ENCODE measurements around the gene SRD5A1.
"Not testable (repeated sequence)": the region's sequence is repeated elsewhere in the genome, so short reads cannot be mapped to it uniquely, and the experiment has no call there.

SRD5A1 gene

GRCh38 chr5:6633469-6634245 lies 417 bp downstream of the SRD5A1 start:
- Histone ChIP-seq H3K27me3 (ENCODE audit: control insufficient read depth, insufficient read depth, low read length) (no peaks in the 10 kb centered on the region), H3K4me1 (ENCODE audit: control insufficient read depth, insufficient read depth, low read length) (peaks cover 10% of the 10 kb centered on the region), H3K4me3 (ENCODE audit: low read depth, low read length) (peak overlapping the region; percentile 75), H3K36me3 (ENCODE audit: control insufficient read depth, insufficient read depth, low read length) (peaks cover 23% of the 10 kb centered on the region), H3K9ac (ENCODE audit: low read depth, low read length) (peak overlapping the region; percentile 54), H3K9me3 (ENCODE audit: control insufficient read depth, insufficient read depth, low read length) (no peaks in the 10 kb centered on the region)

- peaks cover 10% of the 10 kb centered on the region for H3K4me1 ChIP-seq (ENCODE audit: control insufficient read depth, insufficient read depth, low read length)
- H3K27me3 ChIP-seq (ENCODE audit: control insufficient read depth, insufficient read depth, low read length): no peaks in the 10 kb centered on the region
- H3K4me3 ChIP-seq (ENCODE audit: low read depth, low read length): peak overlapping the region; percentile 75
- H3K9me3 ChIP-seq (ENCODE audit: control insufficient read depth, insufficient read depth, low read length): no peaks in the 10 kb centered on the region
- peaks cover 21% of the 10 kb centered on the region for H3K36me3 ChIP-seq (ENCODE audit: control insufficient read depth, insufficient read depth, low read length)
- H3K9ac ChIP-seq (ENCODE audit: low read depth, low read length): no peak overlapping the region
Measured at GRCh38 chr5:6634306-6634705, 1.1 kb downstream of the SRD5A1 start.

GRCh38 chr5:6634788-6635430 lies 1.7 kb downstream of the SRD5A1 start:
- no peak overlapping the region for H3K4me3 ChIP-seq (ENCODE audit: low read depth, low read length)
- peaks cover 10% of the 10 kb centered on the region for H3K4me1 ChIP-seq (ENCODE audit: control insufficient read depth, insufficient read depth, low read length)
- H3K27me3 ChIP-seq (ENCODE audit: control insufficient read depth, insufficient read depth, low read length): no peaks in the 10 kb centered on the region
- H3K9me3 ChIP-seq (ENCODE audit: control insufficient read depth, insufficient read depth, low read length): no peaks in the 10 kb centered on the region
- no peak overlapping the region for H3K9ac ChIP-seq (ENCODE audit: low read depth, low read length)
- peaks cover 15% of the 10 kb centered on the region for H3K36me3 ChIP-seq (ENCODE audit: control insufficient read depth, insufficient read depth, low read length)

- peaks cover 10% of the 10 kb centered on the region for H3K4me1 ChIP-seq (ENCODE audit: control insufficient read depth, insufficient read depth, low read length)
- H3K27me3 ChIP-seq (ENCODE audit: control insufficient read depth, insufficient read depth, low read length): no peaks in the 10 kb centered on the region
- H3K4me3 ChIP-seq (ENCODE audit: low read depth, low read length): no peak overlapping the region
- peaks cover 9% of the 10 kb centered on the region for H3K36me3 ChIP-seq (ENCODE audit: control insufficient read depth, insufficient read depth, low read length)
- no peaks in the 10 kb centered on the region for H3K9me3 ChIP-seq (ENCODE audit: control insufficient read depth, insufficient read depth, low read length)
- no peak overlapping the region for H3K9ac ChIP-seq (ENCODE audit: low read depth, low read length)
Measured at GRCh38 chr5:6636293-6636692, 3.1 kb downstream of the SRD5A1 start.

GRCh38 chr5:6637022-6637421 lies 3.8 kb downstream of the SRD5A1 start:
- peaks cover 4% of the 10 kb centered on the region for H3K4me1 ChIP-seq (ENCODE audit: control insufficient read depth, insufficient read depth, low read length)
- peaks cover 6% of the 10 kb centered on the region for H3K36me3 ChIP-seq (ENCODE audit: control insufficient read depth, insufficient read depth, low read length)
- H3K27me3 ChIP-seq (ENCODE audit: control insufficient read depth, insufficient read depth, low read length): no peaks in the 10 kb centered on the region
- no peaks in the 10 kb centered on the region for H3K9me3 ChIP-seq (ENCODE audit: control insufficient read depth, insufficient read depth, low read length)
- no peak overlapping the region for H3K4me3 ChIP-seq (ENCODE audit: low read depth, low read length)
- H3K9ac ChIP-seq (ENCODE audit: low read depth, low read length): no peak overlapping the region

- no peaks in the 10 kb centered on the region for H3K9me3 ChIP-seq (ENCODE audit: control insufficient read depth, insufficient read depth, low read length)
- H3K9ac ChIP-seq (ENCODE audit: low read depth, low read length): no peak overlapping the region
- no peaks in the 10 kb centered on the region for H3K27me3 ChIP-seq (ENCODE audit: control insufficient read depth, insufficient read depth, low read length)
- no peak overlapping the region for H3K4me3 ChIP-seq (ENCODE audit: low read depth, low read length)
- peaks cover 4% of the 10 kb centered on the region for H3K4me1 ChIP-seq (ENCODE audit: control insufficient read depth, insufficient read depth, low read length)
- H3K36me3 ChIP-seq (ENCODE audit: control insufficient read depth, insufficient read depth, low read length): peaks cover 6% of the 10 kb centered on the region
Measured at GRCh38 chr5:6637590-6637989, 4.3 kb downstream of the SRD5A1 start.

- Histone ChIP-seq H3K4me3 (ENCODE audit: low read depth, low read length) (no peak overlapping the region), H3K9me3 (ENCODE audit: control insufficient read depth, insufficient read depth, low read length) (no peaks in the 10 kb centered on the region), H3K36me3 (ENCODE audit: control insufficient read depth, insufficient read depth, low read length) (peaks cover 6% of the 10 kb centered on the region), H3K4me1 (ENCODE audit: control insufficient read depth, insufficient read depth, low read length) (peaks cover 4% of the 10 kb centered on the region), H3K27me3 (ENCODE audit: control insufficient read depth, insufficient read depth, low read length) (no peaks in the 10 kb centered on the region), H3K9ac (ENCODE audit: low read depth, low read length) (no peak overlapping the region)
Measured at GRCh38 chr5:6638236-6638635, 5.0 kb downstream of the SRD5A1 start.

- Histone ChIP-seq H3K27me3 (ENCODE audit: control insufficient read depth, insufficient read depth, low read length) (no peaks in the 10 kb centered on the region), H3K4me1 (ENCODE audit: control insufficient read depth, insufficient read depth, low read length) (peaks cover 2% of the 10 kb centered on the region), H3K9ac (ENCODE audit: low read depth, low read length) (no peak overlapping the region), H3K9me3 (ENCODE audit: control insufficient read depth, insufficient read depth, low read length) (no peaks in the 10 kb centered on the region), H3K4me3 (ENCODE audit: low read depth, low read length) (no peak overlapping the region), H3K36me3 (ENCODE audit: control insufficient read depth, insufficient read depth, low read length) (peaks cover 5% of the 10 kb centered on the region)
Measured at GRCh38 chr5:6642655-6643054, 9.4 kb downstream of the SRD5A1 start.

- Histone ChIP-seq H3K9ac (ENCODE audit: low read depth, low read length) (no peak overlapping the region), H3K27me3 (ENCODE audit: control insufficient read depth, insufficient read depth, low read length) (no peaks in the 10 kb centered on the region), H3K9me3 (ENCODE audit: control insufficient read depth, insufficient read depth, low read length) (no peaks in the 10 kb centered on the region), H3K4me3 (ENCODE audit: low read depth, low read length) (no peak overlapping the region), H3K36me3 (ENCODE audit: control insufficient read depth, insufficient read depth, low read length) (peaks cover 5% of the 10 kb centered on the region), H3K4me1 (ENCODE audit: control insufficient read depth, insufficient read depth, low read length) (peaks cover 7% of the 10 kb centered on the region)
Measured at GRCh38 chr5:6644794-6645241, 11.6 kb downstream of the SRD5A1 start.

GRCh38 chr5:6645571-6646362 lies 12.5 kb downstream of the SRD5A1 start:
- not testable (repeated sequence) for H3K9ac ChIP-seq (ENCODE audit: low read depth, low read length); H3K4me3 ChIP-seq (ENCODE audit: low read depth, low read length); H3K9me3 ChIP-seq (ENCODE audit: control insufficient read depth, insufficient read depth, low read length); H3K27me3 ChIP-seq (ENCODE audit: control insufficient read depth, insufficient read depth, low read length); H3K36me3 ChIP-seq (ENCODE audit: control insufficient read depth, insufficient read depth, low read length); H3K4me1 ChIP-seq (ENCODE audit: control insufficient read depth, insufficient read depth, low read length)

GRCh38 chr5:6649186-6649585 lies 15.9 kb downstream of the SRD5A1 start:
- Histone ChIP-seq H3K4me1 (ENCODE audit: control insufficient read depth, insufficient read depth, low read length) (peaks cover 10% of the 10 kb centered on the region), H3K9ac (ENCODE audit: low read depth, low read length) (no peak overlapping the region), H3K4me3 (ENCODE audit: low read depth, low read length) (peak overlapping the region; percentile 35), H3K27me3 (ENCODE audit: control insufficient read depth, insufficient read depth, low read length) (no peaks in the 10 kb centered on the region), H3K9me3 (ENCODE audit: control insufficient read depth, insufficient read depth, low read length) (no peaks in the 10 kb centered on the region), H3K36me3 (ENCODE audit: control insufficient read depth, insufficient read depth, low read length) (peaks cover 9% of the 10 kb centered on the region)

Data from iPS-15b (cell line).